ENCODE results near the gene GFI1B. TPM values are rescaled to one million over a fixed set of nuclear protein-coding genes. Genes with fewer than 3 reads are reported as not detected.
"Not testable (repeated sequence)": the region's sequence is repeated elsewhere in the genome, so short reads cannot be mapped to it uniquely, and the experiment has no call there.

Gene GFI1B
- polyA plus RNA-seq, 10 donors = 0.24 to 0.69 (median 0.54) TPM

GRCh38 chr9:133009906-133010582 lies 31.6 kb downstream of the GFI1B start:
- DNase-seq = no peak

- DNase-seq = no peak
Measured at GRCh38 chr9:133014696-133015095, 36.2 kb downstream of the GFI1B start.

GRCh38 chr9:133023117-133023890 lies 44.8 kb downstream of the GFI1B start:
- peak in 1 of 3 donors; percentile 8 for DNase-seq

- no peak for DNase-seq
Measured at GRCh38 chr9:133026426-133026825, 47.9 kb downstream of the GFI1B start.

- no peak for DNase-seq
Measured at GRCh38 chr9:133027134-133027533, 48.6 kb downstream of the GFI1B start.

- DNase-seq = no peak
Measured at GRCh38 chr9:133028221-133028620, 49.7 kb downstream of the GFI1B start.

GRCh38 chr9:133029994-133030316 lies 51.5 kb downstream of the GFI1B start:
- no peak for DNase-seq

- DNase-seq = peak; percentile 97 to 100 (median 98)
Measured at GRCh38 chr9:133030317-133031129, 52.0 kb downstream of the GFI1B start, which contains the start of gene GTF3C5. Gene GTF3C5 (plus strand): TSS chr9:133030997. CDS start chr9:133031012, 15 bp downstream.

GRCh38 chr9:133031130-133031422 lies 52.6 kb downstream of the GFI1B start:
- no peak for DNase-seq

GRCh38 chr9:133031496-133031911 lies 53.0 kb downstream of the GFI1B start:
- DNase-seq = no peak

- no peak for DNase-seq
Measured at GRCh38 chr9:133032171-133032570, 53.7 kb downstream of the GFI1B start.

- no peak for DNase-seq
Measured at GRCh38 chr9:133035669-133036068, 57.2 kb downstream of the GFI1B start.

- no peak for DNase-seq
Measured at GRCh38 chr9:133037775-133038515, 59.5 kb downstream of the GFI1B start.

GRCh38 chr9:133040892-133041479 lies 62.5 kb downstream of the GFI1B start:
- DNase-seq = not testable (repeated sequence)

Other genes starting within 250 kb of the GFI1B start
- 1 to 10 TPM in 1 of 10 donors, under 1 TPM in 9; 0.31 to 1.2 (median 0.48) TPM for gene AK8, start 100.4 kb upstream of the GFI1B start, polyA plus RNA-seq (ENCODE audit: insufficient read length in 10 of 10)
- gene SPACA9, start 99.8 kb upstream of the GFI1B start, polyA plus RNA-seq (ENCODE audit: insufficient read length in 10 of 10) = 1 to 10 TPM; 2.0 to 4.0 (median 2.7) TPM
- 10 to 100 TPM; 22.9 to 41.6 (median 29.4) TPM for gene TSC1, start 34.1 kb upstream of the GFI1B start, polyA plus RNA-seq (ENCODE audit: insufficient read length in 10 of 10)
- 10 to 100 TPM; 34.4 to 55.4 (median 46.3) TPM for gene GTF3C5, start 52.3 kb downstream of the GFI1B start, polyA plus RNA-seq (ENCODE audit: insufficient read length in 10 of 10)
- 1 to 10 TPM; 1.1 to 2.4 (median 1.6) TPM for gene CEL, start 83.3 kb downstream of the GFI1B start, polyA plus RNA-seq (ENCODE audit: insufficient read length in 10 of 10)
- gene RALGDS, start 142.5 kb downstream of the GFI1B start, polyA plus RNA-seq (ENCODE audit: insufficient read length in 10 of 10) = 10 to 100 TPM; 39.8 to 59.2 (median 47.4) TPM
- 1 to 10 TPM; 2.5 to 5.9 (median 3.9) TPM for gene GBGT1, start 185.2 kb downstream of the GFI1B start, polyA plus RNA-seq (ENCODE audit: insufficient read length in 10 of 10)
- not detected for gene OBP2B, start 230.6 kb downstream of the GFI1B start, polyA plus RNA-seq (ENCODE audit: insufficient read length in 10 of 10)